Stomach (tissue), 9 donors: ENCODE results near the gene NFXL1. TPM values are rescaled to one million over a fixed set of nuclear protein-coding genes. Genes with fewer than 3 reads are reported as not detected.

ENCODE experiments used
- DNase-seq, 2 donors: peaks; one replicate each; pipeline versions ENCODE4 v3.0.0 to v3.0.0-alpha.2; 2013 to 2019
- H3K27ac ChIP-seq, 5 donors: fragments of 200-600 bp in 4 of 5; sonication (generic) in 4 of 5; one replicate each; pipeline ENCODE4 v1.5.1; 2013 to 2019; ENCODE audit warnings: mild to moderate bottlenecking in 1 of 5, moderate library complexity in 1 of 5
- H3K27me3 ChIP-seq, 3 donors: fragments of 200-600 bp; sonication (generic); one replicate each; pipeline ENCODE4 v1.5.1; 2017 to 2019; ENCODE audit warnings: mixed run types in 1 of 3
- H3K36me3 ChIP-seq, 4 donors: fragments of 200-600 bp; sonication (generic); 1 replicate in 3 of 4; 2 replicates in 1 of 4; pipeline ENCODE4 v1.5.1; 2016 to 2019
- H3K4me1 ChIP-seq, 4 donors: fragments of 200-600 bp; sonication (generic); one replicate each; pipeline ENCODE4 v1.5.1; 2016 to 2019
- H3K4me3 ChIP-seq, 4 donors: fragments of 200-600 bp; sonication (generic) in 3 of 4; one replicate each; pipeline ENCODE4 v1.5.1; 2016 to 2019; ENCODE audit warnings: mild to moderate bottlenecking in 1 of 4
- H3K9me3 ChIP-seq, 4 donors: fragments of 200-600 bp; sonication (generic); one replicate each; pipeline ENCODE4 v1.5.1; 2016 to 2019
- CTCF ChIP-seq, 7 experiments: fragments of 450-650 bp in 4 of 7; fragments of 200-600 bp in 3 of 7; sonication (generic) in 3 of 7; IDR thresholded peaks; one replicate each; pipeline ENCODE4 v1.5.1; 2016 to 2019; ENCODE audit warnings: antibody characterized with exemption in 7 of 7, control low read depth in 2 of 7, mild to moderate bottlenecking in 1 of 7
- EP300 ChIP-seq: sonication (generic); formaldehyde crosslinking; IDR thresholded peaks from one replicate; pipeline ENCODE4 v1.6.1; 2017; ENCODE audit warnings: antibody characterized with exemption
- POLR2A ChIP-seq, 4 donors: fragments of 450-650 bp; IDR thresholded peaks; one replicate each; pipeline ENCODE4 v1.6.1; 2016; ENCODE audit warnings: antibody characterized with exemption in 4 of 4, control low read depth in 2 of 4, mild to moderate bottlenecking in 1 of 4, moderate library complexity in 1 of 4
- POLR2AphosphoS5 ChIP-seq, 3 donors: sonication (generic); formaldehyde crosslinking; IDR thresholded peaks; one replicate each; pipeline ENCODE4 v1.6.1; 2016; ENCODE audit warnings: antibody characterized with exemption in 3 of 3
- WGBS, 5 donors: extraction: QIAGEN DNeasy Blood & Tissue Kit in 3 of 5; methylation state at CpG; one replicate each; pipeline versions ENCODE4 v1.1.5 to v1.1.7; 2013 to 2018; 5-methylcytosine and 5-hydroxymethylcytosine counted together
- intact Hi-C: fragments of 100-400 bp; cut with DNase I; formaldehyde crosslinking; loops from one replicate; pipeline ENCODE4 v1.15.1; 2023; ENCODE audit warnings: low total_unique reads
- polyA plus RNA-seq, 3 donors: library from polyadenylated mRNA; stranded (reverse); fragments of 200-250 nt; gene quantifications; one replicate each; pipeline ENCODE4 v1.2.3, GENCODE V29; 2013
- total RNA-seq, 5 donors: library from RNA; depleted of rRNA; stranded (reverse); fragments of >200 nt; gene quantifications; one replicate each; pipeline versions ENCODE4 v1.1.0 to v1.2.3, GENCODE V29; 2014 to 2016
- donor health status: healthy with polysubstance abuse.
- donor health status: Bipolar disorder and iron deficiency.
- donor health status: healthy.

NFXL1 gene
- total and polyA plus RNA-seq, 8 donors, result 3.2 to 23.7 (median 13.7) TPM

DNA sequence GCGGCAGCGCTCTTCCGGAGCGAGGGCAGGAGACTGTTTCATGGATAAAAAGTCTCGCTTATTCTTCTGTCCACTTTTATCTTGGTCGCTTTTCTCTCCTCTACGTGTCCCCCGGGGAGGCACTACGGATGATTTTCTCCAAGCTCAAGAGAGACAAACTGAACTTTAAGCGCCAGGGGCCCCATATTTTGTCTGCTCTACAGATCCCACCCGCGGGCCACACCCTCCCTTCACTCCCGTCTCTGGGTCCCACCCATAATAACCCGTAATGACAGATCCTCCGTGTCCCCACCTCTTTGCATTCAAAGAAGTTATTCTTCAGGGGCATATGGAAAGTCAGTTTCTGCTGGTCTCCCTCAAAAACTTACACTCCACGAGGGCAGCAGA, 76.5 kb downstream of the NFXL1 start, which contains the start of gene CORIN:
CORIN (minus strand) TSS at position 160 of the 387 bp plus-strand sequence; CDS start at position 42, 118 bp downstream.
- Histone ChIP-seq H3K4me3 (peak within 1 kb of the TSS; percentile 51 to 62 (median 55)), H3K27ac (peak within 1 kb of the TSS in 1 of 5 donors; percentile 35), H3K4me1 (peaks cover 21 to 32% (median 28%) of the 10 kb centered on the region in 4 donors), H3K36me3 (peaks cover 0 to 12% (median 8%) of the 10 kb centered on the region in 4 donors), H3K9me3 (peaks cover 0 to 3% (median 0%) of the 10 kb centered on the region in 4 donors), H3K27me3 (peaks cover 0 to 22% (median 9%) of the 10 kb centered on the region in 3 donors)
- intact Hi-C loops, result no loop called here
- 3 to 9% (median 6%) methylated on average over 16 of the region's 16 CpGs for WGBS, 5 donors
- TF ChIP-seq CTCF (IDR thresholded peaks at IDR 0.05) (no peak), POLR2AphosphoS5 (IDR thresholded peaks at IDR 0.05) (no peak), POLR2A (IDR thresholded peaks at IDR 0.05) (no peak), EP300 (no peak)
- DNase-seq, result no peak

DNA sequence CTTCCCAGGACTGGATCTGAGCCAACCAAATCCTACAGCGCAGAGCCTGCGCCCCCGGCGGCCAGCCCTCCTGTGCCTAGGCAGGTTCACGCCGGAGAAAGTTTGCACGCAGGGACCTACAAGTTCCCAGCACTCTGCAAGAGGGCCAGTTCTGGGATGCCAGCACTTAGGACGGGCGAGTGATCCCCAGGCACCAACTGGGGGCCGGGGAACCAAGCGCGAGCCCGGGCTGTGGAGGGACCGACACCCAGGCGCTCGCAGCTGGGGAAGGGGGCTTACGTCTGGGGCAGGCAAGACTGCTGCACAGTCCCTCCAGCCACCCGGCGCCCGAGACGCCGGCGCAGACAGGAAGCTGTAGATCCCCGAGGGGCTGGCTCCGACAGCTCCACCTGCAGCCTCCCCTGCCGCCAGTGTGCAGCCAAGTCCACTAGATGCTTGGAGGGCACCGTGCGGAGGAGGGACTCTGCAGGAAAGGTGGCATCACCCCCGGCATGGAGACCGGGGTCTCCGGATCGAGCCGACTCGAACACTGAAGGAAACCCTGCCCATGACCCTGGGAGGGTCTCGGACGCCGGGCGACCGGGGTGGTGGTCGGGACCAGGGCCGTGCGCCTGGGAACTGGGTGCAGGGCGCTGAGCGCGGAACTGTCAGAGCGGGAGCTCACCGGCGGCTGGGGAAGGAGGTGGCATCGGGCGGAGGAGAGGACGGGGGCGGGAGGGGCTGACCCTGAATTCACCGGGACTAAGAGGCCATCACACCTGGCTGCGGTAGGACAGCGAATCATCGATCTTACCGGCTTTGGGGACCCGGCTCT, 77.1 kb downstream of the NFXL1 start:
- Histone ChIP-seq H3K4me3 (peak overlapping the region; percentile 51 to 62 (median 55)), H3K27ac (peak overlapping the region in 1 of 5 donors; percentile 35), H3K36me3 (peaks cover 0 to 6% (median 2%) of the 10 kb centered on the region in 4 donors), H3K9me3 (peaks cover 0 to 5% (median 0%) of the 10 kb centered on the region in 4 donors), H3K27me3 (peaks cover 0 to 22% (median 9%) of the 10 kb centered on the region in 3 donors), H3K4me1 (peaks cover 21 to 32% (median 28%) of the 10 kb centered on the region in 4 donors)
- DNase-seq, result peak; percentile 45 to 78
- no peak for TF ChIP-seq POLR2AphosphoS5 (IDR thresholded peaks at IDR 0.05)
- no peak for TF ChIP-seq CTCF (IDR thresholded peaks at IDR 0.05)
- TF ChIP-seq POLR2A (IDR thresholded peaks at IDR 0.05), result no peak
- TF ChIP-seq EP300, result no peak
- WGBS, 5 donors, result 0 to 1% (median 0%) methylated on average over 15 to 58 of the region's 58 CpGs
- intact Hi-C loops, result no loop called here

DNA sequence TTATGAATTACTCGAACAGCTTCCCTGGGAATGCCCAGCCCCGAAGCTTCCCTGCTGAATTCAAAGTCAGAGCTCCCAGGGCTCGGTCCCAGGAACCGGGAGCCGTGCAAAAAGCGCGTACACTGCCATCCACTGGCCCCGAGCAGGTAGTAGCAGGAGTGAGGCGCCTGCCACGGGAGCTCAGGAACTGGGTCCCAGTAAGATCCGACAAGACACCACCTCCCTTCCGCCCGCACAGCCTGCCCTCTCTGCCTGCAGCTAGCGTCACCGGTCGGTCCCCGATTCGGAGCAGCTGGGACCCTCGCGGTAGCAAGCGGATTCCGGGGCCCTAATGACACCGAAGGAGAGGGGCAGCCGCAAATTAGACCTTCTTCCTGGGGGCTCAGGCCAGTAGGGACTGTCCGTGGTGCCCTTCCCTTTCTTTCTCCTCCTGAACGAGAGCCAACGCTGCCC, 77.7 kb downstream of the NFXL1 start:
- TF ChIP-seq CTCF (IDR thresholded peaks at IDR 0.05), result peak in 5 of 7 experiments; percentile 6 to 58 (median 43)
- no peak for TF ChIP-seq POLR2A (IDR thresholded peaks at IDR 0.05)
- DNase-seq, result peak; percentile 81 to 91
- WGBS, 5 donors, result 0 to 3% (median 0%) methylated on average over 5 to 27 of the region's 27 CpGs
- intact Hi-C loops, result no loop called here
- H3K36me3 ChIP-seq, result no peaks in the 10 kb centered on the region
- peaks cover 21 to 32% (median 28%) of the 10 kb centered on the region in 4 donors for H3K4me1 ChIP-seq
- peaks cover 0 to 5% (median 0%) of the 10 kb centered on the region in 4 donors for H3K9me3 ChIP-seq
- H3K4me3 ChIP-seq, result peak overlapping the region; percentile 51 to 62 (median 55)
- peaks cover 0 to 22% (median 9%) of the 10 kb centered on the region in 3 donors for H3K27me3 ChIP-seq
- peak overlapping the region in 1 of 5 donors; percentile 35 for H3K27ac ChIP-seq

DNA sequence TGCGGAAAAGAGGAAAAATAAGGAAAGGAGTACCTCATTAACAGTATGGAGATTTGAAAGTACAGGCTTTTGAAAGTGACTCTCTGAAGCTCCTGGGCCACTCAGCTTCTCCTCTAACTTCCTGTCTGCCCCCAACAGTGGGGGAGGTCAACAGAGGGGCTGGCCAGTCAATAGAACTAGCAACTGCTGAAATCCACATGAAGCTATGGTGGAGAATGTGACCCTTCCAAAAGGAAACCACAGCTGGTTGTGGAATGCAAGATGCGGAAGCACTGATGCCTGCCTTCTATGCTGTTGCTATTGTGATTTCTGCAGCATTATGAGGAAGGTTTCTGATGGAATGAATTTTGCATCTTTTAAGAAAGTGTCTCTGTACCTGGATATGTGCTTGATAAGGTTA, 78.9 kb downstream of the NFXL1 start:
- DNase-seq, result peak in 1 of 2 donors; percentile 4
- TF ChIP-seq EP300, result no peak
- peaks cover 21 to 32% (median 28%) of the 10 kb centered on the region in 4 donors for H3K4me1 ChIP-seq
- H3K36me3 ChIP-seq, result no peaks in the 10 kb centered on the region
- H3K9me3 ChIP-seq, result peaks cover 0 to 5% (median 0%) of the 10 kb centered on the region in 4 donors
- peaks cover 0 to 22% (median 9%) of the 10 kb centered on the region in 3 donors for H3K27me3 ChIP-seq
- 79 to 85% (median 83%) methylated on average over 2 of the region's 2 CpGs for WGBS, 5 donors
- intact Hi-C loops, result no loop called here
- no peak overlapping the region for H3K4me3 ChIP-seq
- no peak overlapping the region for H3K27ac ChIP-seq
